HG02870 (cell line): ENCODE measurements around the gene POLG2.

Experiments used
- ATAC-seq: cut with Tn5 transposase; IDR thresholded peaks from one replicate; pipeline ENCODE4 v1.9.1; 2021; ENCODE audit warnings: mild to moderate bottlenecking, moderate library complexity; ENCODE audit not compliant: unreplicated experiment

The POLG2 gene

GRCh38 chr17:64496786-64497564 is at the start of gene POLG2:
Gene POLG2 (minus strand): TSS chr17:64497054. CDS start chr17:64496968, 86 bp downstream.
- ATAC-seq: peak; percentile 79

GRCh38 chr17:64544742-64545141 is 47.9 kb upstream of the POLG2 start:
- no peak for ATAC-seq

- no peak for ATAC-seq
These were observed 43.4 kb upstream of the POLG2 start for GRCh38 chr17:64540118-64540776.

- ATAC-seq: no peak
These were observed 41.8 kb upstream of the POLG2 start for GRCh38 chr17:64538508-64539130.

GRCh38 chr17:64537488-64537887 is 40.6 kb upstream of the POLG2 start:
- no peak for ATAC-seq

GRCh38 chr17:64536913-64537312 is 40.1 kb upstream of the POLG2 start:
- ATAC-seq: no peak

- ATAC-seq: no peak
These were observed 38.5 kb upstream of the POLG2 start for GRCh38 chr17:64535357-64535756.

GRCh38 chr17:64534187-64534586 is 37.3 kb upstream of the POLG2 start:
- no peak for ATAC-seq

GRCh38 chr17:64533784-64534183 is 36.9 kb upstream of the POLG2 start:
- no peak for ATAC-seq

- no peak for ATAC-seq
These were observed 35.6 kb upstream of the POLG2 start for GRCh38 chr17:64532409-64532808.

GRCh38 chr17:64531955-64532371 is 35.1 kb upstream of the POLG2 start:
- ATAC-seq: no peak

GRCh38 chr17:64529221-64529620 is 32.4 kb upstream of the POLG2 start:
- ATAC-seq: no peak

- no peak for ATAC-seq
These were observed 31.1 kb upstream of the POLG2 start for GRCh38 chr17:64527914-64528313.

- ATAC-seq: no peak
These were observed 23.5 kb upstream of the POLG2 start for GRCh38 chr17:64520359-64520758.

GRCh38 chr17:64519601-64520000 is 22.7 kb upstream of the POLG2 start:
- no peak for ATAC-seq

GRCh38 chr17:64515829-64516228 is 19.0 kb upstream of the POLG2 start:
- ATAC-seq: no peak

GRCh38 chr17:64515419-64515818 is 18.6 kb upstream of the POLG2 start:
- no peak for ATAC-seq

GRCh38 chr17:64509179-64509578 is 12.3 kb upstream of the POLG2 start:
- no peak for ATAC-seq

- no peak for ATAC-seq
These were observed 11.8 kb upstream of the POLG2 start for GRCh38 chr17:64508683-64509082.

- ATAC-seq: peak; percentile 10
These were observed 10.5 kb upstream of the POLG2 start for GRCh38 chr17:64507413-64507782.

- ATAC-seq: peak; percentile 59
These were observed 9.9 kb upstream of the POLG2 start, which contains the start of gene CEP95 for GRCh38 chr17:64506576-64507412. Gene CEP95 (plus strand): TSS chr17:64506977. CDS start chr17:64507098, 121 bp downstream.
